Kidney epithelial cell (primary cell): ENCODE results near the gene DCTN2. TPM values are rescaled to one million over a fixed set of nuclear protein-coding genes. Genes with fewer than 3 reads are reported as not detected.
"Not testable (repeated sequence)": the region's sequence is repeated elsewhere in the genome, so short reads cannot be mapped to it uniquely, and the experiment has no call there.

Experiments
- DNase-seq: peaks from one replicate; pipeline ENCODE4 v3.0.0-alpha.2; 2010; ENCODE audit warnings: low read depth
- H3K27me3 ChIP-seq: 2 replicates; pipeline ENCODE4 v1.6.0; 2011; ENCODE audit warnings: low read length; ENCODE audit not compliant: control insufficient read depth, insufficient read depth
- H3K36me3 ChIP-seq: 2 replicates; pipeline ENCODE4 v1.5.1; 2011; ENCODE audit warnings: low read length; ENCODE audit not compliant: control insufficient read depth, insufficient read depth
- H3K4me3 ChIP-seq: 2 replicates; pipeline ENCODE4 v1.5.1; 2011; ENCODE audit warnings: low read depth, mild to moderate bottlenecking, control low read depth, low read length
- total RNA-seq: library from RNA; depleted of rRNA; stranded (reverse); fragments of >200 nt; gene quantifications from 2 replicates; pipeline ENCODE4 v1.2.3, GENCODE V29; 2015
- TF ChIP-seq, protein P1 (sequence below): IDR thresholded peaks from 2 replicates; pipeline ENCODE4 v1.5.1; 2011; ENCODE audit warnings: mild to moderate bottlenecking, moderate library complexity, low read length, control low read depth, inconsistent platforms; ENCODE audit not compliant: insufficient read depth, poor library complexity, severe bottlenecking

The DCTN2 gene
- total RNA-seq, 1 donor from 2014 or later = 154 TPM

DNA sequence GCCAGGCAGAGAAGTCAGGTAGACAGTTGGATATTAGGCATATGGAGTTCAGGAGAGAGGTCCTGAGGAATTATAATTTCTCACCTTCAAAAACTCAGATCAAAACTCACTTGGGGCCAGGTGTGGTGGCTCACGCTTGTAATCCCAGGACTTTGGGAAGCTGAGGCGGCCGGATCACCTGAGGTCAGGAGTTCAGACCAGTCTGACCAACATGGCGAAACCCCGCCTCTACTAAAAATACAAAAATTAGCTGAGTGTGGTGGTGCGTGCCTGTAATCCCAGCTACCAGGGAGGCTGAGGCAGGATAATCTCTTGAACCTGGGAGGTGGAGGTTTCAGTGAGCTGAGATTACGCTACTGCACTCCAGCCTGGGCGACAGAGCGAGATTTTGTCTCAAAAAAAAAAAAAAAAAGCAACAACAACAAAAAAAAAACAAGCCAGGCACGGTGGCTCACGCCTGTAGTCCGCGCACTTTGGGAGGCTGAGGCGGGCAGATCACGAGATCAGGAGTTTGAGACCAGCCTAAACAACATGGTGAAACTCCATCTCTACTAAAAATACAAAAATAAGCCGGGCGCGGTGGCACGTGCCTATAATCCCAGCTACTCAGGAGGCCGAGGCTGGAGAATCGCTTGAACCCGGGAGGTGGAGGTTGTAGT lies 44.6 kb downstream of the DCTN2 start:
- not testable (repeated sequence) for DNase-seq, H3K27me3 ChIP-seq, H3K4me3 ChIP-seq, H3K36me3 ChIP-seq

DNA sequence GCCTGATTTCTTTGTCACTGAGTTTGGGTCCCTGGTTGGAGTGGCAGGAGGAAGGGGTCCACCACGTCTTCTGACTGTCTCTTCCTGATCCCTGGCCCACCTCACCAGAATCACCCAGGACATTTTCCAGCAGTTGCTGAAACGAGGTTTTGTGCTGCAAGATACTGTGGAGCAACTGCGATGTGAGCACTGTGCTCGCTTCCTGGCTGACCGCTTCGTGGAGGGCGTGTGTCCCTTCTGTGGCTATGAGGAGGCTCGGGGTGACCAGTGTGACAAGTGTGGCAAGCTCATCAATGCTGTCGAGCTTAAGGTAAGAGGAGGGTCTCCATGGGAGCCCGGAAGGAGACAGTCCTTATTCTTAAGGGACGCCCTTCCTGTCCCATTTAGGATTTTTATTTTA lies 46.8 kb downstream of the DCTN2 start:
- Histone ChIP-seq H3K4me3 (no peak overlapping the region), H3K27me3 (no peaks in the 10 kb centered on the region), H3K36me3 (peaks cover 7% of the 10 kb centered on the region)
- DNase-seq = no peak
- TF ChIP-seq, protein P1, sequence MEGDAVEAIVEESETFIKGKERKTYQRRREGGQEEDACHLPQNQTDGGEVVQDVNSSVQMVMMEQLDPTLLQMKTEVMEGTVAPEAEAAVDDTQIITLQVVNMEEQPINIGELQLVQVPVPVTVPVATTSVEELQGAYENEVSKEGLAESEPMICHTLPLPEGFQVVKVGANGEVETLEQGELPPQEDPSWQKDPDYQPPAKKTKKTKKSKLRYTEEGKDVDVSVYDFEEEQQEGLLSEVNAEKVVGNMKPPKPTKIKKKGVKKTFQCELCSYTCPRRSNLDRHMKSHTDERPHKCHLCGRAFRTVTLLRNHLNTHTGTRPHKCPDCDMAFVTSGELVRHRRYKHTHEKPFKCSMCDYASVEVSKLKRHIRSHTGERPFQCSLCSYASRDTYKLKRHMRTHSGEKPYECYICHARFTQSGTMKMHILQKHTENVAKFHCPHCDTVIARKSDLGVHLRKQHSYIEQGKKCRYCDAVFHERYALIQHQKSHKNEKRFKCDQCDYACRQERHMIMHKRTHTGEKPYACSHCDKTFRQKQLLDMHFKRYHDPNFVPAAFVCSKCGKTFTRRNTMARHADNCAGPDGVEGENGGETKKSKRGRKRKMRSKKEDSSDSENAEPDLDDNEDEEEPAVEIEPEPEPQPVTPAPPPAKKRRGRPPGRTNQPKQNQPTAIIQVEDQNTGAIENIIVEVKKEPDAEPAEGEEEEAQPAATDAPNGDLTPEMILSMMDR = no peak

DNA sequence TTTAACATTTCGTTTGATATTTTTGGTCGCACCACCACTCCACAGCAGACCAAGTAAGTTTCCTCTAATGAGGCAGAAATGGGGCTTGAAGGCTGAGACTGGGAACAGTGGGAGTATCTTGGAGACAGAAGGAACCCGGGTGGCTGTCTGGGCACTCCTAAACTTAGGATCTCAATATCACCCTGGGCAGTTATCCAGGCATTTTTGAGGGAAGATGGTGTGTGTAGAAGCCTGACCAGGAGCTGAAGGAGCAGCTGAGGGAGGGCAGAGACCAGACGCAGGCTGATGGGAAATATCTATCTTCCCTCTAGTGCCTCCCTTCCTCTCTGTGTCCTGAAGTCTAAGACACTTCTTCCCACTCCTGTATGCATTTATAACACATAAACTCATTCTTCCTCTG lies 48.4 kb downstream of the DCTN2 start:
- H3K27me3 ChIP-seq = no peaks in the 10 kb centered on the region
- TF ChIP-seq, protein P1 = no peak
- H3K4me3 ChIP-seq = no peak overlapping the region
- no peak for DNase-seq
- H3K36me3 ChIP-seq = peaks cover 7% of the 10 kb centered on the region

DNA sequence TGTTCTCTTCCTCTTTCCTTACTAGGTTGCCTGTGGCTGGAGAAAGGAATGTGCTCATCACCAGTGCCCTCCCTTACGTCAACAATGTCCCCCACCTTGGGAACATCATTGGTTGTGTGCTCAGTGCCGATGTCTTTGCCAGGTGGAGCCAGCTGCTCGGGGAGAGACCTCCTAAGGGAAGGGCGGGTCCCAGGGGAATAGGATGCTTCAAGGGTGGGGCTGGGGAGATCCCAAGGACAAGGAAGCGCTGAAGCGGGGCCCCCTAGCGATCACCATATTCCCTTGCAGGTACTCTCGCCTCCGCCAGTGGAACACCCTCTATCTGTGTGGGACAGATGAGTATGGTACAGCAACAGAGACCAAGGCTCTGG lies 48.9 kb downstream of the DCTN2 start:
- TF ChIP-seq, protein P1 = no peak
- peaks cover 7% of the 10 kb centered on the region for H3K36me3 ChIP-seq
- no peak overlapping the region for H3K4me3 ChIP-seq

DNA sequence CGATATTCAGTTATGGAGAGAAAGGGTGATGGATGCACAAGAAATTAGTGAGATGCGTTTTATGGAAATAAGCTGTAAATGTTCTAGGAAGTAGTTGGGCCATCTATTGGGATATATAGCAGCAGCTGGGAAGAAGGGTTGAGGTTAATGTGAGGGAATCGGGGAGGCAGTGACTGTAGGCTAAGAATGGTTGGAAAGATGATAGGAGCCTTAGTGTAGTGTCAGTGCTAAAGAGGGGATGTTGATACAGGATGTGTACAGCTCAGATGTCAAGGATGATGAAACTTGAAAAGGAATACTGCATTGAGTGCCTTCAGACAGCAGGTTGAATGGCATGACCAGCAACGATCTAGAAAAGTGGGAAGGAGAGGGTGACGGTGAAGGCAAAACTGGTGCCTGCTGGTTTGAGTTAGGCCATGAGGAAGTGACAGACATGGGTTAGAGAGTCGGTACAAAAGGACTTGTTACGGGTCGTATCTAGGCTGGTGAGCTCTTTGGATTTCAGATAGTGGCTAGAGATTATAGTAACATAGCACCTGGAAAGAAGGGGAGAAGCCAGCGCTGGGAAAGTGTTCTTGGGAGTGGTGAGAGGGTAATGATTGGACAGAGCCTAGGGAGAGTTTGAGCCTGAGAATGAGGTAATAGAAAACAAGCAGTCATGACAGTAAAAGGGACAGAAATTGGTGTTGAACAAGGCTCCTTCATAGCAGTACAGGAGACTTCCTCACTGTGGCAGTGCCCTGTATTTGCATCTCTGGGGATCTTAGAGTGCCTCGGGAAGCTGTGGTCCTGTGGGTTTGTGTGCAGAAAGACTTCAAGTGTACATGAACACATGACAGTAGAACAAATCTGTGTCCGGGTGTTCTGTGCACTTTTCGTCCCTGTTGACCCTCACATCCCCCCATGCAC lies 49.5 kb downstream of the DCTN2 start:
- no peak for DNase-seq
- TF ChIP-seq, protein P1 = no peak
- Histone ChIP-seq H3K4me3 (no peak overlapping the region), H3K36me3 (peaks cover 10% of the 10 kb centered on the region), H3K27me3 (no peaks in the 10 kb centered on the region)

More for the DNA sequence above, 48.9 kb downstream of the DCTN2 start:
- DNase-seq = no peak
- no peaks in the 10 kb centered on the region for H3K27me3 ChIP-seq

DNA sequence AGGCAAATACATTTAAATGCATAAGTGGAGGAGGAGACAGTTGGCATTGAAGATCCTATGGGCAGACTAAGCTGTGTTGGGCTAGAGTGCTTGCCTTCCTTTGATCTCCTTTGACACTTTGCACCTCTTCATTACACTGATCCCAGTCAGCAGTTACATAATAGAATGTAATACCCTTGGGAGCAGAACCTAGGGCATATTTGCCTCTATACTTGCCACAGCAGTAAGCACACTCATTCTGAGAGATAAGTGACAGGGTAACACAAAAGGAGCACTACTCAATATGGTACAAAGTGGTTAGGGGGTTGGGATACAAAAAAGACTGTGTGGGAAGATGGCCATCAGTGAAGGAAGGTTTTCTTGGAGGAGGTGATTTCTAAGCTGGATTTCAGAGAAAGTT lies 50.2 kb downstream of the DCTN2 start:
- Histone ChIP-seq H3K27me3 (no peaks in the 10 kb centered on the region), H3K4me3 (no peak overlapping the region), H3K36me3 (peaks cover 10% of the 10 kb centered on the region)
- TF ChIP-seq, protein P1 = no peak
- no peak for DNase-seq

DNA sequence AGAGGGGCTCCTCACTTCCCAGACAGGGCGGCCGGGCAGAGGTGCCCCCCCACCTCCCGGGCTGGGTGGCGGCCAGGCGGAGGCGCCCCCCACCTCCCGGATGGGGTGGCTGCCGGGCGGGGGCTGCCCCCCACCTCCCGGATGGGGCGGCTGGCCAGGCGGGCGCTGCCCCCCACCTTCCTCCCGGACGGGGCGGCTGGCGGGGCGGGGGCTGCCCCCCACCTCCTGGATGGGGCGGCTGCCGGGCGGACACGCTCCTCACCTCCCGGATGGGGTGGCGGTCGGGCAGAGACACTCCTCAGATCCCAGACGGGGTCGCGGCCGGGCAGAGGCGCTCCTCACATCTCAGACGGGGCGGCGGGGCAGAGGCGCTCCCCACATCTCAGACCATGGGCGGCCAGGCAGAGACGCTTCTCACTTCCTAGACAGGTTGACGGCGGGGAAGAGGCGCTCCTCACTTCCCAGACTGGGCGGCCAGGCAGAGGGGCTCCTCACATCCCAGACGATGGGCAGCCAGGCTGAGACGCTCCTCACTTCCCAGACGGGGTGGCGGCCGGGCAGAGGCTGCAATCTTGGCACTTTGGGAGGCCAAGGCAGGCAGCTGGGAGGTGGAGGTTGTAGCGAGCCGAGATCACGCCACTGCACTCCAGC lies 51.8 kb downstream of the DCTN2 start:
- not testable (repeated sequence) for H3K4me3 ChIP-seq, H3K36me3 ChIP-seq, DNase-seq, H3K27me3 ChIP-seq
